ENCODE measurements around the gene RAP2A.

DNA sequence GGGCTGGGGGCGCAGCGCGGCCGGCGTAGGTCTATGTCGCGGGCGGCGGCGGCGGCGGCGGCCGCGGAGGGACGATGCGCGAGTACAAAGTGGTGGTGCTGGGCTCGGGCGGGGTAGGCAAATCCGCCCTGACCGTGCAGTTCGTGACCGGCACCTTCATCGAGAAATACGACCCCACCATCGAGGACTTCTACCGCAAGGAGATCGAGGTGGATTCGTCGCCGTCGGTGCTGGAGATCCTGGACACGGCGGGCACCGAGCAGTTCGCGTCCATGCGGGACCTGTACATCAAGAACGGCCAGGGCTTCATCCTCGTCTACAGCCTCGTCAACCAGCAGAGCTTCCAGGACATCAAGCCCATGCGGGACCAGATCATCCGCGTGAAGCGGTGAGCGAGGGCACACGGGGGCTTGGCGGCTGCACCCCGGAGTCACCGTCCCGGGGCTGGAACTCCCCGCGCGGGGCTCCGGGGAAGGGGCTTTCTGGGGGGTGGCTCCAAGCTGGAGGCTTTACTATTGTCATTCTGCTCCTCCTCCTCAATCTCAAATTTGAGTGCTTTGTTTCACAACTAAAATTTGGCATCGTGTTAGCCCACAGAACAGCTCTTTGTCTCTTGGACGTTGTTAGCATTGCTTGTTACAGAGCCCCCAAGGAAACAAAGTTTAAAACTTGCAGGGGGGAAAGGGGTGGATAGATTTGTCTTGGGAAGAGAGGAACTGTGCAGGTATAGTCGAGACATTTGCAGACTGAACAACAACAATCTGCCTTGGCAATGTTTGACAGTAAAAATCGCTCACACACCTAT, 630 bp downstream of the RAP2A start:
- TF ChIP-seq EZH2 (IDR thresholded peaks at IDR 0.05; ENCODE audit: borderline replicate concordance, low read depth, low read length, severe bottlenecking) = no peak
- TF ChIP-seq, protein P1, sequence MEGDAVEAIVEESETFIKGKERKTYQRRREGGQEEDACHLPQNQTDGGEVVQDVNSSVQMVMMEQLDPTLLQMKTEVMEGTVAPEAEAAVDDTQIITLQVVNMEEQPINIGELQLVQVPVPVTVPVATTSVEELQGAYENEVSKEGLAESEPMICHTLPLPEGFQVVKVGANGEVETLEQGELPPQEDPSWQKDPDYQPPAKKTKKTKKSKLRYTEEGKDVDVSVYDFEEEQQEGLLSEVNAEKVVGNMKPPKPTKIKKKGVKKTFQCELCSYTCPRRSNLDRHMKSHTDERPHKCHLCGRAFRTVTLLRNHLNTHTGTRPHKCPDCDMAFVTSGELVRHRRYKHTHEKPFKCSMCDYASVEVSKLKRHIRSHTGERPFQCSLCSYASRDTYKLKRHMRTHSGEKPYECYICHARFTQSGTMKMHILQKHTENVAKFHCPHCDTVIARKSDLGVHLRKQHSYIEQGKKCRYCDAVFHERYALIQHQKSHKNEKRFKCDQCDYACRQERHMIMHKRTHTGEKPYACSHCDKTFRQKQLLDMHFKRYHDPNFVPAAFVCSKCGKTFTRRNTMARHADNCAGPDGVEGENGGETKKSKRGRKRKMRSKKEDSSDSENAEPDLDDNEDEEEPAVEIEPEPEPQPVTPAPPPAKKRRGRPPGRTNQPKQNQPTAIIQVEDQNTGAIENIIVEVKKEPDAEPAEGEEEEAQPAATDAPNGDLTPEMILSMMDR (IDR thresholded peaks at IDR 0.05; ENCODE audit: borderline replicate concordance, extremely low read depth, low read length, poor library complexity, severe bottlenecking) = no peak

Data from DND-41 (cell line).